GM23338 (cell line): ENCODE results near the gene GBE1. TPM values are rescaled to one million over a fixed set of nuclear protein-coding genes. Genes with fewer than 3 reads are reported as not detected.

Experiments
- ATAC-seq: fragments of 200-7000 bp; cut with Tn5 transposase; 3 replicates; pipeline ENCODE4 v1.9.1; 2020
- DNase-seq: peaks from one replicate; pipeline ENCODE4 v3.0.0-alpha.2; 2015; ENCODE audit warnings: low spot score
- H2AFZ ChIP-seq: fragments of 200-600 bp; sonication (generic); 2 replicates; pipeline ENCODE4 v1.8.0; 2016; ENCODE audit warnings: antibody characterized with exemption, mild to moderate bottlenecking, moderate library complexity
- H3F3A ChIP-seq: fragments of 200-600 bp; sonication (generic); replicated peaks from 2 replicates; pipeline ENCODE4 v1.8.0; 2017; ENCODE audit warnings: antibody characterized with exemption, mixed run types, low read depth
- H3K27ac ChIP-seq: fragments of 200-600 bp; sonication (generic); 2 replicates; pipeline ENCODE4 v1.6.1; 2016; ENCODE audit warnings: low read depth
- H3K27me3 ChIP-seq: fragments of 200-600 bp; sonication (generic); 2 replicates; pipeline ENCODE4 v1.8.0; 2016; ENCODE audit warnings: mild to moderate bottlenecking, mixed run types, moderate library complexity; ENCODE audit not compliant: insufficient read depth
- H3K36me3 ChIP-seq: fragments of 200-600 bp; sonication (generic); 2 replicates; pipeline ENCODE4 v1.8.0; 2016; ENCODE audit warnings: mild to moderate bottlenecking; ENCODE audit not compliant: insufficient read depth
- H3K4me1 ChIP-seq: fragments of 200-600 bp; sonication (generic); 2 replicates; pipeline ENCODE4 v1.8.0; 2016; ENCODE audit warnings: mild to moderate bottlenecking, moderate library complexity; ENCODE audit not compliant: insufficient read depth
- H3K4me2 ChIP-seq: fragments of 200-600 bp; sonication (generic); 2 replicates; pipeline ENCODE4 v1.7.1; 2017; ENCODE audit warnings: mixed run types
- H3K4me3 ChIP-seq: fragments of 200-600 bp; sonication (generic); 2 replicates; pipeline ENCODE4 v1.6.1; 2016; ENCODE audit warnings: mixed run types
- H3K79me2 ChIP-seq: fragments of 200-600 bp; sonication (generic); replicated peaks from 2 replicates; pipeline ENCODE4 v1.8.0; 2017; ENCODE audit warnings: mild to moderate bottlenecking; ENCODE audit not compliant: insufficient read depth
- H3K9me2 ChIP-seq: fragments of 200-600 bp; sonication (generic); 2 replicates; pipeline ENCODE4 v1.8.0; 2017; ENCODE audit not compliant: insufficient read depth
- H4K20me1 ChIP-seq: fragments of 200-600 bp; sonication (generic); replicated peaks from 2 replicates; pipeline ENCODE4 v1.8.0; 2017; ENCODE audit warnings: mild to moderate bottlenecking; ENCODE audit not compliant: insufficient read depth
- H3K27ac Mint-ChIP-seq: 2 replicates; pipeline ENCODE4 v1.8.0; 2020; ENCODE audit warnings: inconsistent platforms, mild to moderate bottlenecking, moderate library complexity, mixed read lengths
- H3K27me3 Mint-ChIP-seq: 3 replicates; pipeline ENCODE4 v1.8.0; 2022; ENCODE audit warnings: low read depth, mild to moderate bottlenecking, moderate library complexity, mixed read lengths, inconsistent platforms; ENCODE audit not compliant: insufficient read depth, poor library complexity
- H3K36me3 Mint-ChIP-seq: 3 replicates; pipeline ENCODE4 v1.8.0; 2021; ENCODE audit warnings: low read depth, mild to moderate bottlenecking, inconsistent platforms, moderate library complexity, mixed read lengths
- H3K4me1 Mint-ChIP-seq: 3 replicates; pipeline ENCODE4 v1.8.0; 2020; ENCODE audit warnings: mild to moderate bottlenecking, inconsistent platforms, mixed read lengths
- H3K4me3 Mint-ChIP-seq: 3 replicates; pipeline ENCODE4 v1.8.0; 2021; ENCODE audit warnings: moderate library complexity, mild to moderate bottlenecking, inconsistent platforms, mixed read lengths
- H3K9me3 Mint-ChIP-seq: 3 replicates; pipeline ENCODE4 v1.8.0; 2020; ENCODE audit warnings: moderate library complexity, mild to moderate bottlenecking, inconsistent platforms, mixed read lengths
- EZH2phosphoT487 ChIP-seq: fragments of 200-600 bp; sonication (generic); IDR thresholded peaks from one replicate; pipeline ENCODE4 v1.8.1; 2018; ENCODE audit warnings: antibody characterized with exemption; ENCODE audit not compliant: unreplicated experiment
- REST ChIP-seq: IDR thresholded peaks from one replicate; pipeline ENCODE4 v1.6.1; 2018; ENCODE audit warnings: antibody characterized with exemption; ENCODE audit not compliant: unreplicated experiment
- STAT1 ChIP-seq: IDR thresholded peaks from one replicate; pipeline ENCODE4 v1.6.1; 2016; ENCODE audit warnings: antibody characterized with exemption; ENCODE audit not compliant: unreplicated experiment
- ZNF114 ChIP-seq: fragments of 250-450 bp; sonication (Bioruptor Pico); IDR thresholded peaks from 2 replicates; pipeline ENCODE4 v1.5.0; 2020; ENCODE audit warnings: mild to moderate bottlenecking, moderate library complexity
- ZNF462 ChIP-seq: fragments of 250-450 bp; sonication (Bioruptor Pico); IDR thresholded peaks from 2 replicates; pipeline ENCODE4 v1.5.0; 2020; ENCODE audit warnings: mild to moderate bottlenecking, moderate library complexity
- polyA plus RNA-seq: library from polyadenylated mRNA; unstranded; fragments of >200 nt; fragmentation: Nextera tagmentation; extraction: Ambion mirVana; gene quantifications from 2 replicates; pipeline ENCODE4 v1.2.1, GENCODE V29; 2016
- total RNA-seq: library from RNA; depleted of rRNA; stranded (reverse); fragments of >200 nt; shearing (Covaris generic); gene quantifications from 2 replicates; pipeline ENCODE4 v1.2.3, GENCODE V29; 2014

The GBE1 gene
- total and polyA plus RNA-seq, 2 experiments from 2014 or later: 6.4 to 12.2 TPM

GRCh38 chr3:81660036-81660435 lies 101.4 kb downstream of the GBE1 start (continued):
- TF ChIP-seq EZH2phosphoT487 (no peak), STAT1 (no peak)

GRCh38 chr3:81658322-81658997 lies 103.0 kb downstream of the GBE1 start:
- H3K4me1 Mint-ChIP-seq: no peaks in the 10 kb centered on the region
- no peak overlapping the region for H3K27ac Mint-ChIP-seq
- Histone ChIP-seq H3K36me3 (no peaks in the 10 kb centered on the region), H3K27me3 (no peaks in the 10 kb centered on the region), H3K79me2 (no peaks in the 10 kb centered on the region), H3K4me1 (no peaks in the 10 kb centered on the region), H4K20me1 (no peaks in the 10 kb centered on the region), H3K9me2 (no peaks in the 10 kb centered on the region), H2AFZ (no peak overlapping the region), H3K27ac (no peak overlapping the region), H3F3A (no peaks in the 10 kb centered on the region), H3K4me3 (no peak overlapping the region), H3K4me2 (no peak overlapping the region)
- DNase-seq: no peak
- no peaks in the 10 kb centered on the region for H3K36me3 Mint-ChIP-seq
- TF ChIP-seq ZNF114 (CRISPR knock-in tag) (no peak), REST (no peak), ZNF462 (CRISPR knock-in tag) (no peak)
- H3K4me3 Mint-ChIP-seq: no peak overlapping the region
- no peaks in the 10 kb centered on the region for H3K27me3 Mint-ChIP-seq
- ATAC-seq: no peak
- no peaks in the 10 kb centered on the region for H3K9me3 Mint-ChIP-seq
